ENCODE results near the gene CHID1.

Gene CHID1

DNA sequence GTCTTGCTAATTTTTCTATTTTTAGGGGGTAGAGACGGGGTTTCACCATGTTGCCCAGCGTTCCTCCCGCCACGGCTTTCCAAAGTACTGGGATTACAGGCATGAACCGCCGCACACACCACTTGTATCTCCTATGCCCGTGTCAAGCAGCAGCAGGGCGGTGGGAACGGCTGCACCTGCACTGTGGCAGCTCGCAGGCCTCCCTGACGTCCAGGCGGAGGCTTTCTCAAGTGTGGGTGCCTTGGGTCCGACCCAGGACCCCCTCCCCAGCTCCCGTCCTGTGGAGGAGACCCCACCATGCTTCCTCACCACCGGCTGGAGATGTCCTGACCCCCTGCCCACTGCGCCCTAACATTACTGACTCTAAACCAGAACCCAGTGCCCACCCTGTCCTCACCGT, 42.2 kb downstream of the CHID1 start:
- no peak overlapping the region for H3K4me3 ChIP-seq (ENCODE audit: low read depth, low read length)
- DNase-seq (ENCODE audit: low read depth), result no peak
- TF ChIP-seq, protein P1, sequence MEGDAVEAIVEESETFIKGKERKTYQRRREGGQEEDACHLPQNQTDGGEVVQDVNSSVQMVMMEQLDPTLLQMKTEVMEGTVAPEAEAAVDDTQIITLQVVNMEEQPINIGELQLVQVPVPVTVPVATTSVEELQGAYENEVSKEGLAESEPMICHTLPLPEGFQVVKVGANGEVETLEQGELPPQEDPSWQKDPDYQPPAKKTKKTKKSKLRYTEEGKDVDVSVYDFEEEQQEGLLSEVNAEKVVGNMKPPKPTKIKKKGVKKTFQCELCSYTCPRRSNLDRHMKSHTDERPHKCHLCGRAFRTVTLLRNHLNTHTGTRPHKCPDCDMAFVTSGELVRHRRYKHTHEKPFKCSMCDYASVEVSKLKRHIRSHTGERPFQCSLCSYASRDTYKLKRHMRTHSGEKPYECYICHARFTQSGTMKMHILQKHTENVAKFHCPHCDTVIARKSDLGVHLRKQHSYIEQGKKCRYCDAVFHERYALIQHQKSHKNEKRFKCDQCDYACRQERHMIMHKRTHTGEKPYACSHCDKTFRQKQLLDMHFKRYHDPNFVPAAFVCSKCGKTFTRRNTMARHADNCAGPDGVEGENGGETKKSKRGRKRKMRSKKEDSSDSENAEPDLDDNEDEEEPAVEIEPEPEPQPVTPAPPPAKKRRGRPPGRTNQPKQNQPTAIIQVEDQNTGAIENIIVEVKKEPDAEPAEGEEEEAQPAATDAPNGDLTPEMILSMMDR (IDR thresholded peaks at IDR 0.05; ENCODE audit: control insufficient read depth, extremely low read depth, insufficient read depth), result no peak

DNA sequence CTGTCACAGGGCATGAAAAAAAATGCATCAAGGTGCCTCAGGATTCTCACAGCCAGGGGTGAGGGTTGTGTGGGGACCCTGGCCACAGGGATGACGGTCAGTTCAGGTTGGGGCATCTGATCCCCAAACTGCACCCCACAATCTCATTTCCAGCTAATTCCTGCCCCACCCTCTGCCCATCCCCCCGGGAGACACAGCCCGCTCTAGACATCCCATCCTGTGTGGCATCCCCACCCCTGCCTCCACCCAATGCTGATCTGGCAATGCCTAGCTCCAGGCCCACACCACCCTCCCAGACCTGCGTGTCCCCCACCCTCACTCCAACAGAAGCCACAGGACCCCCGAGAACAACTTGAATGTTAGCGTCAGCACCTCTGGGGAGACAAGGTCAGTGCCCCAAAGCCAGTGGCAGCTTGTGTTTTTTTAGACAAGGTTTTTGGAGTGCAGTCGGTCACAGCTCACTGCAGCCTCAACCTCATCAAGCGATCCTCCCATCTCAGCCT, 42.7 kb downstream of the CHID1 start:
- TF ChIP-seq, protein P1 (IDR thresholded peaks at IDR 0.05; ENCODE audit: control insufficient read depth, extremely low read depth, insufficient read depth), result no peak
- no peak for DNase-seq (ENCODE audit: low read depth)
- no peak overlapping the region for H3K4me3 ChIP-seq (ENCODE audit: low read depth, low read length)

DNA sequence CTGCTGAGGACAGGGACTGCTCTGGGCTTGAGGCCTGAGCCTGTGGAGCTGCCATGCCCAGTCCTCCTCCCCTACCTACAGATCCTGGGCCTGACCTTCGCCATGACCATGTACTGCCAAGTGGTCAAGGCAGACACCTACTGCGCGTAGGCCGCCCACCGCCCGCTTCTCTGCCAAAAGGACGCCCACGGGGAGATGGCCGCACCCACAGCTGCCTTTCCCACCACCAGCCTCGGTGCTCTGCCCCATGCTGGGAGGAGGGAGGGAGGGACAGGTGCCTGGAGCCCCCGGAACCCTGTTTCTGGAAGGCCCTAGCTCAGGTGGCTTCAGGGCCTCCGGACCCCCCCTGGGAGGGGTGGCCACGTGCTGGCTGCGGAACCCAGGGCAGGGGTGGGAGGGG, 44.1 kb downstream of the CHID1 start:
- TF ChIP-seq, protein P1 (IDR thresholded peaks at IDR 0.05; ENCODE audit: control insufficient read depth, extremely low read depth, insufficient read depth), result no peak
- no peak overlapping the region for H3K4me3 ChIP-seq (ENCODE audit: low read depth, low read length)
- no peak for DNase-seq (ENCODE audit: low read depth)

DNA sequence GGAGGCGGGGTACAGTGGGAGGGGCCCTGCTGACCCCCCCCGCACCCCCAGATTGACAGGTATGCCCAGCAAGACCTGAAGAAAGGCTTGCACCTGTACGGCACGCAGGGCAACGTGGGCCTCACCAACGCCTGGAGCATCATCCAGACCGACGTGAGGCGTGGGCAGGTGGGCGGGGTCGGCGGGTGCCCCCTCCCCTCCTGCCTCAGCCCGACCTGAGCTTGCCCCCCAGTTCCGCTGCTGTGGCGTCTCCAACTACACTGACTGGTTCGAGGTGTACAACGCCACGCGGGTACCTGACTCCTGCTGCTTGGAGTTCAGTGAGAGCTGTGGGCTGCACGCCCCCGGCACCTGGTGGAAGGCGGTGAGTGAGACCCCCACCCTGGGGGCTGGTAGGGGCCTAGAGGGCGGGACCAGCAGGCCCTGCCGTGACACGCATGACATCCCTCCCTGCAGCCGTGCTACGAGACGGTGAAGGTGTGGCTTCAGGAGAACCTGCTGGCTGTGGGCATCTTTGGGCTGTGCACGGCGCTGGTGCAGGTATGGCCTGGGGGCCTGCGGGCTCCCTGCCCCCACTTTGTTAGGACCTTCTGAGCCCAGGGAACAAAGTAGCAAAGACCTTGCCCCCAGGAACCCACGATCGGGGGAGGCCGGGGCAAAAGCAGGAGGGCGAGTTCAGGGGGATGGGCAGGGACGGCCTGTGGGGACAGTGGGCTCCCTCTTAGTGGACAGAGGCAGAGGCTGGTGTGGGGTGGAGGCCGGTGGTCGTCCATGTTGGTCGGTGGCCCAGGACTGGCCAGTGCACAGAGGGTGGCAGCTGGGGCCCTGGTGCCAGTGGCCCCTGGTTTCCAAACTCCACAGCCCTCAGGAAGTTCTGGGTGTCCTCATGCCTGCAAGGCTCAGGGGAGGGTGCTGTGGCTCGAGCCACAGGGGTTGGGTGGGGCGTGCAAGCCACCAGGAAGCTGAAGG, 44.9 kb downstream of the CHID1 start:
- DNase-seq (ENCODE audit: low read depth), result no peak
- TF ChIP-seq, protein P1 (IDR thresholded peaks at IDR 0.05; ENCODE audit: control insufficient read depth, extremely low read depth, insufficient read depth), result no peak
- no peak overlapping the region for H3K4me3 ChIP-seq (ENCODE audit: low read depth, low read length)

DNA sequence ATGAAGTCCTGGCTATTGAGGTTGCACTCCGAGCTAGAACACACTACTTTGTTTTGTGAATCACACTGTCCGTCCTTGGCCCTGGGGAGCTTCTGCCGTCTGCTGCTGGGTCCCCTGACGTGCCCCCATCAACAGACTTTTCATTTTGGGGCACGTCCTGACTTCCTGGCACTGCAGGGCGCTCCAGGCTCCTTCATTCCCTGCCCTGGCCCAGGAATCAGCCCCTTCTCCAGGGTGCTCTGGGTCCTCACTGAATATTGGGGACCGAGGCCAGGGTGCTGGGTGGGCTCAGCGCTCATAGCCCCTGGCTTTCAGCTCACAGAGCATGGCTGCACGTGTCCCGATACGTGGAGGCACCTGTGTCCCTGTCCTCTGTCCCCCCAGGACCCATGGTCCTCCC, 45.7 kb downstream of the CHID1 start:
- no peak for DNase-seq (ENCODE audit: low read depth)
- no peak overlapping the region for H3K4me3 ChIP-seq (ENCODE audit: low read depth, low read length)
- TF ChIP-seq, protein P1 (IDR thresholded peaks at IDR 0.05; ENCODE audit: control insufficient read depth, extremely low read depth, insufficient read depth), result no peak

DNA sequence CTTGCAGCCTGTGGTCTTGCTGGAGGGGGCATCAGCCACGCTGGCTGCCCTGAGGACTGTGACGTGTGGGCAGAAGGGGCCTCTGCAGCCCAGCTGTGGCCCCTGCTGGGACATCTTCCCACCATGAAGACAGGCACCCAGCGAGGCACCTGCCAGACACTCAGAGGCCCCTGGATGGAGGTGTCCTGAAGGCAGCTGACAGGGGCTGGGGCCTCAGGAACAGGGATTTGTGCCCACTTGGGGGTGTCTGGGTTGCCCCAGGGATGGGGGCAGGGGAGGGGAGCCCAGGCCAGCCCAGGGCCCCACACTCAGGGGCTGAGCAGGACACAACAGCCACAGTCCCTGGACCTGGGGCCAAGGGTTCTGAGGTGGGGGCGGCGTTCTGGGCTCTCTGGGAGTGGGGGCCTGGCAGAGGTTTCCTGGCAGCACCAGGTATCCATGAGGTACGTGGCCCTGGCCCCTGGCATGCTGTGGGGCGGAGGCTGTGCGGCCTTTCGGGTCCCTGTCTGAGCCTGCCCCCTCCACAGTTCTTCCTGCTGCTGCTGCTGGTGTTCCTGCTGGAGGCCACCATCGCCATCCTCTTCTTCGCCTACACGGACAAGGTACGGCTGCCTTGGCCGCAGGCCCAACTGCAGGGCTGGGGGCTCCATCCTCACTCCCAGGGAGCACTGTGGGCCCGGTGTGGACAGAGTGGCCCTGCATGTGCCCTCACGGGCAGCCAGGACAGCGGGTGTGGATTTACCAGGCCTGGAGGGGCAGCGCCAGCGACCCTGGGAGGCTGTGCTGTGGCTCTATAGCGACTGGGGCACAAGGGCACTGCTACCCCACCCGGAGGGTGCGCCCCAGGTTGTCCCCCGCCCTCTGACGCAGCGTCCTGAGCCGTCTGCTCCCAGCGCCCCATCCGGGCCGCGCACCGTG, 46.4 kb downstream of the CHID1 start:
- TF ChIP-seq, protein P1 (IDR thresholded peaks at IDR 0.05; ENCODE audit: control insufficient read depth, extremely low read depth, insufficient read depth), result no peak
- DNase-seq (ENCODE audit: low read depth), result no peak
- no peak overlapping the region for H3K4me3 ChIP-seq (ENCODE audit: low read depth, low read length)

Data from LNCaP clone FGC (cell line).